Measurements from ENCODE around the gene SPIRE2.
"Not testable (repeated sequence)": the region's sequence is repeated elsewhere in the genome, so short reads cannot be mapped to it uniquely, and the experiment has no call there.

Gene SPIRE2

GRCh38 chr16:89828199-89828869 is at the start of gene SPIRE2:
Gene SPIRE2, plus strand, starts transcription at chr16:89828475. Its CDS starts 76 bp downstream, at chr16:89828551.
- DNase-seq (ENCODE audit: low read depth in 1 of 2, low spot score in 1 of 2) = peak; percentile 27 to 41

GRCh38 chr16:89779231-89779908 is 48.9 kb upstream of the SPIRE2 start:
- DNase-seq (ENCODE audit: low read depth in 1 of 2, low spot score in 1 of 2) = no peak

GRCh38 chr16:89779909-89780305 is 48.4 kb upstream of the SPIRE2 start:
- DNase-seq (ENCODE audit: low read depth in 1 of 2, low spot score in 1 of 2) = no peak

GRCh38 chr16:89782489-89782888 is 45.8 kb upstream of the SPIRE2 start:
- no peak for DNase-seq (ENCODE audit: low read depth in 1 of 2, low spot score in 1 of 2)

- not testable (repeated sequence) for DNase-seq (ENCODE audit: low read depth in 1 of 2, low spot score in 1 of 2)
Measured at GRCh38 chr16:89783952-89784351, 44.3 kb upstream of the SPIRE2 start.

GRCh38 chr16:89784406-89784805 is 43.9 kb upstream of the SPIRE2 start:
- no peak for DNase-seq (ENCODE audit: low read depth in 1 of 2, low spot score in 1 of 2)

GRCh38 chr16:89785523-89786155 is 42.6 kb upstream of the SPIRE2 start:
- no peak for DNase-seq (ENCODE audit: low read depth in 1 of 2, low spot score in 1 of 2)

- DNase-seq (ENCODE audit: low read depth in 1 of 2, low spot score in 1 of 2) = no peak
Measured at GRCh38 chr16:89786474-89787364, 41.6 kb upstream of the SPIRE2 start.

GRCh38 chr16:89787365-89787805 is 40.9 kb upstream of the SPIRE2 start:
- DNase-seq (ENCODE audit: low read depth in 1 of 2, low spot score in 1 of 2) = no peak

- DNase-seq (ENCODE audit: low read depth in 1 of 2, low spot score in 1 of 2) = no peak
Measured at GRCh38 chr16:89791278-89791995, 36.8 kb upstream of the SPIRE2 start.

GRCh38 chr16:89793092-89793491 is 35.2 kb upstream of the SPIRE2 start:
- peak; percentile 10 to 18 for DNase-seq (ENCODE audit: low read depth in 1 of 2, low spot score in 1 of 2)

- no peak for DNase-seq (ENCODE audit: low read depth in 1 of 2, low spot score in 1 of 2)
Measured at GRCh38 chr16:89793955-89794354, 34.3 kb upstream of the SPIRE2 start.

GRCh38 chr16:89795676-89796075 is 32.6 kb upstream of the SPIRE2 start:
- no peak for DNase-seq (ENCODE audit: low read depth in 1 of 2, low spot score in 1 of 2)

GRCh38 chr16:89796104-89796503 is 32.2 kb upstream of the SPIRE2 start:
- no peak for DNase-seq (ENCODE audit: low read depth in 1 of 2, low spot score in 1 of 2)

GRCh38 chr16:89798126-89798525 is 30.1 kb upstream of the SPIRE2 start:
- no peak for DNase-seq (ENCODE audit: low read depth in 1 of 2, low spot score in 1 of 2)

- no peak for DNase-seq (ENCODE audit: low read depth in 1 of 2, low spot score in 1 of 2)
Measured at GRCh38 chr16:89798832-89799370, 29.4 kb upstream of the SPIRE2 start.

GRCh38 chr16:89801800-89802199 is 26.5 kb upstream of the SPIRE2 start:
- no peak for DNase-seq (ENCODE audit: low read depth in 1 of 2, low spot score in 1 of 2)

- no peak for DNase-seq (ENCODE audit: low read depth in 1 of 2, low spot score in 1 of 2)
Measured at GRCh38 chr16:89805136-89805905, 23.0 kb upstream of the SPIRE2 start.

GRCh38 chr16:89806589-89807193 is 21.6 kb upstream of the SPIRE2 start:
- DNase-seq (ENCODE audit: low read depth in 1 of 2, low spot score in 1 of 2) = not testable (repeated sequence)

Measured in activated CD4-positive, alpha-beta T cell treated with anti-CD3 and anti-CD28 coated beads, Interleukin-2, amount 50 U/mL, for 24 hours (primary cell).